Skin of body (tissue), 2 donors: ENCODE measurements around the gene STIL. TPM values are rescaled to one million over a fixed set of nuclear protein-coding genes. Genes with fewer than 3 reads are reported as not detected.
"Not testable (repeated sequence)": the region's sequence is repeated elsewhere in the genome, so short reads cannot be mapped to it uniquely, and the experiment has no call there.

Experiments used
- DNase-seq: peaks from one replicate; lab custom pipeline; 2025; lab: John Stamatoyannopoulos, UW
- total RNA-seq: library from RNA; depleted of rRNA; stranded (reverse); fragments of >200 nt; gene quantifications from one replicate; pipeline ENCODE4 v1.2.3, GENCODE V29; 2014

Gene STIL
- total RNA-seq, 1 donor from 2014 or later = 7.1 TPM

DNA sequence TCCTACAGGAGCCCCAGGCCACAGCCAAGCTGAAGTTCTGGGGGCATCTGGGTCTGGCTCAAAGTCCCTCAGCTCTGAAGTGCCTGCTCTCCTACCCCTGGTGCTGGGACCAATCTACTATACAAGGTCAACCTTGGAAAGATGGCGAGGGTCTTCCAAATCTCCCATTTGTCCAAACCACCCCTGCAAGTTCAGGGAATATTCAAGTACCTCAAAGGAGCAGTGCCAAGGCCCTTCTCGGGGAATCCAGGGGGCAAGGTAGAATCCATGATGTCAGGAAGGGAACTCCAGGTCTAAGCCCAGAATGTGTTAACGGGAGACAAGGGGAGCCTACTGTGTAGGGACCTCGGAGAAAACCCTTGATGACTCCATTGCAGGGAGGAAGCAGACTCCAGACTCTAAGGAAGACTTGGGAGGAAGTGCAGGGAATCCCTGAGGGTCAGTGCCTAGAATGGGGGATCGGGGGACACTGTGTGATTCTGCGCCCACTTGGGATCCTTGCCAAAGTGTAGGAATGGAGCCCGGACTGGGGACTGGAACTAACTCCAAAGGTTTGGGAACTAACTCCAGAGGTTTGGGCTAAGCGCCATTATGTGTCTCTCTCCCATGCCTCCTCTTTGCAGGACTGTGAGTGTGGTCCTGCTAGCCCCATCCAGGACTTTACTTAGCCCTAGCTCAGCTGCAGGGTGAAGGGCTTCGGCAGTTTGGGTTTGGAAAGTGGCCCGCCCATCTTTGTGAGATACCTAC is 90.6 kb downstream of the STIL start:
- no peak for DNase-seq

DNA sequence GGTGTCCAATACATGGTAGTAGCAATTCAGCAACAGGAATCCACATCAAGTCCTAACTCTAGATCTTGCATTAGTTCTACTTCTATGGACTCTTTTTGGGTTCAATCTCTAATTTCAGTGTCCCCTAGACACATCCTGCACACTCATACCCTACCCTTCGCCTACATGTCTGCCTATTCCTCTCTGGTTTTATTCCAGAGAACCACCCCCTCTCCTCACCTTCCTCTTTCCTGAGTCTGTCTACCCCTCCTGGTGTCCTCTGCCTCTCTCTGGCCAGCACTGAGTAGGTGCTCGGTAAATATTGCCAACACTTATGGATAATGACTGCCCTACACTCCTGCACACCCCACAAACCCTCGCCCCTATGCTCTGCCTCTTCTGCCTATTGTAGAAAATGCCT is 91.5 kb downstream of the STIL start:
- DNase-seq = no peak

GRCh38 chr1:47219590-47220220 is 94.2 kb downstream of the STIL start:
- DNase-seq = no peak

GRCh38 chr1:47219001-47219400 is 94.9 kb downstream of the STIL start:
- no peak for DNase-seq

DNA sequence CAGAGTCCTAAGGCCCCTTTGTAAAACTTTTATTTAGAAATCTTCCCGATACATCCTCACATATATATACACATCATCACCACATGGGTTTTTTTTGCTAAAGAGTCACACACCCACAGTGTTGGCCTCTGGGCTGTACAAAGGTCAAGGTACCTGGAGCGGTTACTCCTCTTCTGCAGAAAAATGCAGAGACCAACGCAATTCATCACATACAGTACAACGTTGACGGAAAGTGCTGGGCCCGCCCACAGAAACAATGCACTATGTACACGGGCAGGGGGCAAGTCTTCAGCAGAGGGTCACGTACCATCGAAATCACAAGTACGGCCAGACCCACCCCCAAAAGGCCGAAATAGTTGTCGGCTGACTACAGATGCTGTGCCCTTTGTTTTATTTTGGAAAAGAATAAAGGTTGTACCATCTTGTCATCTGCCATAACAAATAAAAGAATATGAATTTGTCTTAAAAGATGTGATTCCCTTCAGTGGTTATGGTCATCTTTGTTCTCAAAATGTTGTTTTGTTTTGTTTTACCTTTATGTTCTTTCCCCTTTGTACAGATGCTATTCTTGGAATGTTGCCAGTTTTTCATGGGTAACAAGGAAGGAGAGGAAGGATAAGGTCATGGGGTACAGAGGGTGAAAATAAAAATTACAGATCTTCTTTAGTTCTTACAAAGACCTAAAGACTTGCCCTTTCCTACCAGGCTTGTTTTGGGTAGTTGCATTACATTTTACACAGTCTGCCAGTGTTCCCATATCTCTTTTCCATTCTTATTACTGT is 97.5 kb downstream of the STIL start:
- no peak for DNase-seq

DNA sequence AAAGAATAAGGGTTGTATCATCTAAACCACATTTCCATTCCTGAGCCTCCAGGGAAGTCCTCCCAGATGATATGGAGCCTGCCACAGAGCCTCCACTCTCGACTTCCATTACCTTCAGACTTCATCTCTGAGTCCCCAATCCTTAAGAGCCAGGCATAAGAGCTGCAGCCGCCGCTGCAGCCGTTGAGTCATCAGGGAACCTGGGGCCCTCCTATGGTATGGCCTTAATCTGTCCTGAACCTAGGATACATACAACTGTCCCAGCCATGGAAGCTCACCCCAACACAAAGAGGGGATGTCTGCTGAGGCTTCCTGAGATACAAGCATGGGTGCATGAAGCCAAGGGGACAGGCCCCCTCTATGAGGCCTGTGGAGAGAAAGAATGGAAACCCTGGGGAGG is 98.2 kb downstream of the STIL start:
- no peak for DNase-seq

DNA sequence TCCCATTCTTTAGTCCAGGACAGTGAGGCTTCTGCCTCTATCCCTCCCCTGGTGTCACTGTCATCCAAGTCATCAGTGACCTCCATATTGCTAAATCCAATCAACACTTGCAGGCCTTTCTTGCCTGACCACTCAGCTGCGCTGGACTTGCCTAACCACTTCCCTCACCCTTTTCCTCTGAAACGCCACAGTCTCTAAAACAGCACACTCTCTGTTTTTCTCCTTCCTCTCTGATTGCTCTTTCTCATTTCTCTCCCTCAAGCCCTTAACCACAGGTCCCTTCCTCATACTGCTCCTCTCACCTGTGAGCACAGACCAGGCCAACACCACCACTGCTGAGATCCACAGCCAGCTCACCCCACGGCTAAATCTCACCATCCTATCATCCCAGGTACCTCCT is 99.4 kb downstream of the STIL start:
- no peak for DNase-seq

- no peak for DNase-seq
Measured at GRCh38 chr1:47213230-47213963, 100.5 kb downstream of the STIL start.

- DNase-seq = no peak
Measured at GRCh38 chr1:47212636-47213229, 101.2 kb downstream of the STIL start.

- no peak for DNase-seq
Measured at GRCh38 chr1:47211796-47212269, 102.1 kb downstream of the STIL start.

- no peak for DNase-seq
Measured at GRCh38 chr1:47210666-47211065, 103.3 kb downstream of the STIL start.

DNA sequence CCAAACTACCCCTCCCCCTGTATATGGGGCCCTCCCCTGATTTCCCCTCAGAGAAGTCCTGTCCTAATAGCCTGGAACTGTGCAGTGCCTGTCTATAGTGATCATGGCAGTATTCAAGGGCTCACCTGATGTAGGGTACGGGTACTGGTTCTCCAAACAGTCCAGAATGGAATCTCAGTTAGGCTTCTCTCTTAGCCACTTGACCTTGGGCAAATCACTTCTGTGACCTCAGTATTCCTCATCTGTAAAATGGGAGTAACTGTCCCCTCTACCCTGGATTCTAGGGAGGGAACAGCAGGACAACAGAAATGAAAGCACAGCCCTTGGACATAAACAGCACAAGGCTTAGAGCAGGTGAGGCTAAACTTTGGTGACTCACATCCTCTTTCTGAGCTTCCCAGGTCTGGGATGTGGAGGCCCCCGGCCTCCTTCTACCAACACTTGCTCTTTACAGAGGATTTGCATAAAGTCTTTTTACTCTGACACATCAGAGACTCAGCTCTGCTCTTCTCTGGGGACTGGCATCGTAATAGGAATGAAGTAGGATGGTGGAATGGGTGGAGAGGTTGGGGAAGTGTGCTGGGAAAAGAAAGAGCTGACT is 104.1 kb downstream of the STIL start:
- no peak for DNase-seq

DNA sequence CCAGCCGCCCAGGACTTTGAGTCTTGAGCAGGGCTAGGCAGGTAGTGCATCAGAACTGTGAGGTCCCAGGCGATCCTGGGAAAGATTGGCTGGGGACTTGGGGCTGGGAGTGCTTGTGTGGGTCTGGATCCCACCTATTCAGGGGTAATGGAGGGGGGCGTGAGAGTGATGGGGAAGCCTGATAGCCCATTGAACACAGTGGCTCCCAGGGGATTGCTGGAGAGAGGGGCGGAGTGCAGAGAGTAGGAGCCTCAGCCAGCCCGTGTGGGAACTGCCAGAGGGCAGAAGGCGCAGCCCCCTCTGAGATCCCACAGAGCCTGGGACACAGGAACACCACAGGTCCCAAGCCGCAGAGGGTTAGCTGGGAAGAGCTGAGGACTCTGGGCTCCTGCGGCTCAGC is 104.9 kb downstream of the STIL start:
- no peak for DNase-seq

GRCh38 chr1:47208374-47208850 is 105.5 kb downstream of the STIL start:
- no peak for DNase-seq

- DNase-seq = no peak
Measured at GRCh38 chr1:47207803-47208373, 106.1 kb downstream of the STIL start.

DNA sequence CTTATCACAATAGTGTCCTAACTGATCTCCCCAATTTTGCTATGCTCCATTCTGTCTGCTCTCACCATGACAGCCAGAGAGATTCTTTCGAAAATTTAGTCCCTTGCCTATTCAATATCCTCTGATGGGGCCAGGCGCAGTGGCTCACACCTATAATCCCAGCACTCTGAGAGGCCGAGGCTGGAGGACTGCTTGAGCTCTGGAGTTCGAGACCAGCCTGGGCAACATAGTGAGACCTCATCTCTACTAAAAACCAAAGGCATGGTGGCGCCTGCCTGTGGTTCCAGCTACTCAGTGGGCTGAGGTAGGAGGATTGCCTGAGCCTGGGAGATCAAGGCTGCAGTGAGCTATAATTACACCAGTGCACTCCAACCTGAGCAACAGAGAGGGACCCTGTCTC is 108.0 kb downstream of the STIL start:
- no peak for DNase-seq

DNA sequence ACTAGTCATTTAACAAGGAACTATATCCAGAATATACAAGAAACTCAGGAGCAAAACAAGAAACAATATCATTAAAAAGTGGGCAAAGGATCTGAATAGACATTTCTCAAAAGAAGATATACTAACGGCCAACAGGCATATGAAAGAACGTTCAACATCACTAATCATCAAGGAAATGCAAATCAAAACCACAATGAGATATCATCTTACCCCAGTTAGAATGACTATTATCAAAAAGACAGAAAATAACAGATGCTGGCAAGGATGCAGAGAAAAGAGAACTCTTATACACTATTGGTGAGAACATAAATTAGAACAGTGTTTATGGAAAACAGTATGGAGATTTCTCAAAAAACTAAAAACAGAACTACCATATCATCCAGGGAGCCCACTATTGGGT is 110.4 kb downstream of the STIL start:
- DNase-seq = not testable (repeated sequence)

DNA sequence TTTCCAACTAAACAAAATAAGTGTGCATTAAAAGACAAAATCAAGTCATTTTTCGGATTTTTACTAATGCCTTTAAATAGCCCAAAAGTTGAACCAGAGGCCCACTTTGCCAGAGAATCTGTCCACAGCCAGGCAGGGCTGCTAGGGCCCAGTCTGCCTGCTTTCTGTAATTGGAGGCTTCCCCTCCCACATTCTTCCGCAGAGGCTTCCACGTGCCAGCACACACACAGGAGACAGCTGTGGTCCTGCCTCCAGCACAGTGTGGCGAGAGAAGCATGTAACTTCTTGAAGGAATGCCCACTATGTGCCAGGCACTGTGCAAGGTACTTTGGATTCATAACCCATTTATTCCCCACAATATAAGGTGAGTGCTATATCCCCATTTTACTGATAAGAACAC is 112.8 kb downstream of the STIL start:
- DNase-seq = no peak
